ENCODE measurements around the gene CANT1. TPM values are rescaled to one million over a fixed set of nuclear protein-coding genes. Genes with fewer than 3 reads are reported as not detected.

The CANT1 gene
- total RNA-seq, 1 donor from 2014 or later = 66.3 TPM

Other genes starting within 250 kb of the CANT1 start
- 30.1 and 33.3 TPM in 2 replicates for gene CYTH1, start 227.5 kb downstream of the CANT1 start, total RNA-seq
- gene USP36, start 168.9 kb downstream of the CANT1 start, total RNA-seq = 54.1 and 54.9 TPM in 2 replicates
- 2.3 and 2.6 TPM in 2 replicates for gene CEP295NL, start 106.6 kb downstream of the CANT1 start, total RNA-seq
- gene TIMP2, start 84.4 kb downstream of the CANT1 start, total RNA-seq = 50.9 and 51.4 TPM in 2 replicates
- gene LGALS3BP, start 29.8 kb downstream of the CANT1 start, total RNA-seq = 69.5 and 72.5 TPM in 2 replicates
- 0.67 and 2.0 TPM in 2 replicates for gene C1QTNF1, start 14.4 kb upstream of the CANT1 start, total RNA-seq
- 50.9 and 52.4 TPM in 2 replicates for gene ENGASE, start 65.1 kb upstream of the CANT1 start, total RNA-seq

All from progenitor cell of endocrine pancreas (in vitro differentiated cells).